KOPT-K1 (cell line): Measurements from ENCODE around the gene MMP8.

ENCODE experiments used
- H3K27ac ChIP-seq: fragments of 200-600 bp; sonication (generic); 2 replicates; pipeline ENCODE4 v1.5.1; 2016; ENCODE audit warnings: antibody characterized with exemption, mild to moderate bottlenecking, low read depth, low read length; ENCODE audit not compliant: poor library complexity, severe bottlenecking
- H3K36me3 ChIP-seq: fragments of 200-600 bp; sonication (generic); 2 replicates; pipeline ENCODE4 v1.5.1; 2017; ENCODE audit warnings: antibody characterized with exemption, mild to moderate bottlenecking, low read length, moderate library complexity; ENCODE audit not compliant: insufficient read depth
- H3K9me3 ChIP-seq: fragments of 200-600 bp; sonication (generic); 2 replicates; pipeline ENCODE4 v1.5.1; 2017; ENCODE audit warnings: antibody characterized with exemption, low read length, mild to moderate bottlenecking; ENCODE audit not compliant: insufficient read depth, poor library complexity, severe bottlenecking

The MMP8 gene

DNA sequence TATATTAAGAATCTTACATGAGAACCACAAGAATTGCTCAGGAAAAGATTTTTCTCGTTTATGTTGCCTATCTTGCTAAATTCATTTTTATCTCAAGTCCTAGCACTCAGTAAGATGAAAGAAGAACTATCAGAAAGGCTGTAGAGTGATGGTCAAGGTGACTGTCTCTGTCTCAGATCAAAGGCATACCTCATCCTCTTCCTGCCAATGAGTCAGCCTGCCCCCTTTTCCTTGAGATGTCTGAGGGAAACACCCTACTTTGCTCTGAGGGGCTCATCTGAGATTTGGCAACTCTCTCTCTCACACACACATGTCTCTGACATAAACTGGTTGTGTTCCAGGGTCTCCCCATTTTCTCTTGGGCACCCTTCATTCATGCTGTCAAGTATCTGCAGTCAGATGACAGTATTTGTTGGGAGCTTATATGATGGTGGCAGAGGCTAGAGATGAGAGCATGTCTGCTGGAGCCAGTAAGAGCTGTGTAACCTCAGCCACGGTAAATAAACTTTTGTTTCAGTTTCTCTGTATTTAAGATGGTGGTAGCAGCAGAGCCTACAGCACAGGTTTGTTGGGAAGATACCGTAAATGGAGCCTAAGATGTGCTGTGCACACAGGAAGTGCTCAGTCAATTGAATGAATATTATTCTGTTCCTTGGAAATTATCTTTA, 20.8 kb downstream of the MMP8 start:
- Histone ChIP-seq H3K27ac (no peak overlapping the region), H3K36me3 (no peaks in the 10 kb centered on the region), H3K9me3 (no peaks in the 10 kb centered on the region)

DNA sequence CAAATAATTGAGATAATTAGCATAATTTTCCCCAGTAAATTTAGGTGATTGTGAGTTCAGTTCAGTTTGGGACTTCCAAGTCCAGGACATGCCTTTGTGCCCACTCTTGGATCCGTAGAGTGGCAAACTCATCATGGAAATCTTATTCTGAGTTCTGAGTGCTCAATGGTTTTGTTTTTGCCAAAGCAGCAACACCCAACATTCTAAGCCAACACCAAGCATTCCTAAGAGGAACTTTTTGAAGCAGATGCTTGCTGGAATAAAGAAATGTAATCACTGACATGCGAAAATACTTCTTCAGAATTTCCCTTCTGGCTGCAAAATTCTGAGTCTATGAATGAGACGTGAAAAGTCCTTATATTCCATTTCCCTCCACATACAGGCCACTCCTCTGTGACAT, 29.6 kb downstream of the MMP8 start:
- no peak overlapping the region for H3K27ac ChIP-seq
- no peaks in the 10 kb centered on the region for H3K9me3 ChIP-seq
- H3K36me3 ChIP-seq, result no peaks in the 10 kb centered on the region

DNA sequence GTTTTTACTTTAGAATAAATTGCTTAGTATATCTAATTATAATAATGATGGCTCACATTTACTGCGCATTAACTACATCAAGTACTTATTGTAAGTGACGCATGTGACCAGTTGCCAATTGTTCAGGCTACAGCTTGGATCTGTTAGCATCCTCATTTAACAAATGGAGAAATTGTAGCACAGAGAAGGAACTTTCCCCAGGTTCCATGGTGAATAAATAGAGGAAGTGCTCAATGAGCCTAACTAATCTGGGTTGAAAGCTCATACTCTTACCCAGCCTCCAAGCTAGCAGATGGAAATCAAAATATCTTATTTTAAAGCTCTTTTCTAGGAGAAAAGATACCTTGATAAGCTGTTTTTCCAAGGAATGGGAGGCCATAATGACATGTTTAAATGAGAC, 39.0 kb downstream of the MMP8 start:
- H3K27ac ChIP-seq, result no peak overlapping the region
- H3K36me3 ChIP-seq, result no peaks in the 10 kb centered on the region
- H3K9me3 ChIP-seq, result no peaks in the 10 kb centered on the region

DNA sequence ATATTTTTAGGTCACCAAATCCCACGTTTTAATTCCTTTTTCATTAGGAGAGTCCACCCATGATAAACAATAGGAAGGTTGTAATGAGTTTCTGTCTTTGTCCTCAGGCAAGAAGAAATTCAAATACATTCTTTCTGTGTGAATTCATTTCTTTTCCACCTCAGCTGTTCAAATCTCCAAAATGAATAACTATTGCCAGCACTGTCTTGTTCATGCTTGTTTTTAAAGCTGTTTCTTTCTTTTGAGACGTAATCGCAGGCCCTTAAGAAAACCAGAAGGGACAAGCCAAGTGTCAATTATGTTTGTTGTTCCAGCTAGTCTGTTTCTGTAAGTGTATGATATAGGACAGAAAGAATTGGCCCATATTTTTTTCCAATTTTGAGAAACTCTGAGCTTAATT, 39.4 kb downstream of the MMP8 start:
- Histone ChIP-seq H3K27ac (no peak overlapping the region), H3K36me3 (no peaks in the 10 kb centered on the region), H3K9me3 (no peaks in the 10 kb centered on the region)

DNA sequence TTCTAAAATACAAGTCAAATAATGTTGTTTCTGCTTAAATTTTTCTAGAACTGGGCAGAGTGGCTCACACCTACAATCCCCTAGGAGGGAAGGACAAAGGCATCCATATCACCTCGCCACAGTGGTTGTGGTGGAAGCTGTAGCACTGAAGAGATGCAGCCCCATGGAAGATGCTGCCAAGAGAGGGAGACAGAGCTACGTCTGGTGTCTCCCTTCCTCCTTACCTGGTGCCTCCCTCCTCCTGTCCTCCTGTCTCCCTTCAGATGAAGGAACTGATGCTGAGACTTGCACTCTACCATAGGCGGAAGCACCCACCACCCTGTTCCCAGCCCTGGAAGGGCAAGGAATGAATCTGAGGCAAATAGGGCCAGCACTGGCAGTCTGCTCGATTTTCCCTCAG, 41.5 kb downstream of the MMP8 start:
- Histone ChIP-seq H3K36me3 (no peaks in the 10 kb centered on the region), H3K9me3 (no peaks in the 10 kb centered on the region)

DNA sequence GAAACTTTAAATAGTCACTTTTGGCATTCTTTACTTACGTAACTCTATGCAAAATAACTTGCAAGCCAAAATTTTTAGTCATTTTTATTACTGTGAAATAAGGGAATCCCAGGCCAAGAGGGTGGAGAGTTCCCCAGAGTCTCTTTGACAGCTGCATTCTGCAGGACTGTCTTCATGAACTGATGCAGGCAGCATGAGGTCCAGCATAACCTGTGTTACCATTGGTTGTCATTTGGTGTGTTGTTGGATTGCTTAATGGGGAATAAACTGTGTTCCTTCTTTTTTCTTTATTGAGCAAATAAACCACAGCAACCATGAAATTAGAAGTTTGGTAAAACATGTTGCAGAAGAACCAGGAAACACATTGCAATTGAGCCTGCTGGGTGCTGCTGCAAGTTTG, 43.8 kb downstream of the MMP8 start:
- Histone ChIP-seq H3K36me3 (no peaks in the 10 kb centered on the region), H3K9me3 (no peaks in the 10 kb centered on the region), H3K27ac (no peak overlapping the region)

More for the DNA sequence above, 41.5 kb downstream of the MMP8 start:
- no peak overlapping the region for H3K27ac ChIP-seq

DNA sequence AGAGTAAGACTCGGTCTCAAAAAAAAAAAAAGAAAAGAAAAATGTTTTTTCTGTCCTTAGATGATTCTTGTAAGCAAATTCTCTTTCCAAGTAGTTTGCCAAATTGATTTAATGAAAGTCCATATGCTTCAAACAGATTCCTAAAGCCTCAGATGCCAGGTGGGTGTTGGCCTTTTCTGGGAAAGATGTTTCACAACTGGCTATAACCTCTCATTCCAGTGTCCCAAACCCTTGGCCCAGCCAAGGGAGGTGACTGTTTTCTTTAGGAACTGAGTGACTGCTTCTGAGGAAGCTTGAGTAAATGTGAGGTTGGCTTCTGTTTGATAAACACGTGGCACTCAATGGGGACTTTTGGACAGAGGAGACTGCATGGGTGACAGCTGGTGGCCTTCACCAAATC, 46.7 kb downstream of the MMP8 start:
- Histone ChIP-seq H3K36me3 (no peaks in the 10 kb centered on the region), H3K27ac (no peak overlapping the region), H3K9me3 (no peaks in the 10 kb centered on the region)

DNA sequence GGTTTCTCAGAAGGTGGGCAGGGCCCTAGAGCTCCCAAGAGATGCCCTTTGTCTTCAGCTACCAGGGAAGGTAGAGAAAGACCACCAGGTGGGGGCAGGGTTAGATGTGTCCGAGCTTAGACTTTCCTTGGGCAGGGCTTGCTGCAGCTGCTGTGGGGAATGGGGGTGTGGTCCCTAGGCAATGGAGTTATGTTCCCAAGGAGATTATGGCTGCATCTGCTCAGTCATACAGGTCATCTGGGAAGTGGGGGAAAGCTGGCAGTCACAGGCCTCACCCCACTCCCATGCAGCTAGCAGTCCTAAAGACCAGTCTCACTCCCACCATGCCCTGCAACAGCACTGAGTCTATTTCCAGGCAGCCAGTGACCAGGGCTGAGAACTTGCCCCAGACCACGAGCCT, 48.7 kb downstream of the MMP8 start:
- no peaks in the 10 kb centered on the region for H3K36me3 ChIP-seq
- H3K27ac ChIP-seq, result no peak overlapping the region
- H3K9me3 ChIP-seq, result no peaks in the 10 kb centered on the region

DNA sequence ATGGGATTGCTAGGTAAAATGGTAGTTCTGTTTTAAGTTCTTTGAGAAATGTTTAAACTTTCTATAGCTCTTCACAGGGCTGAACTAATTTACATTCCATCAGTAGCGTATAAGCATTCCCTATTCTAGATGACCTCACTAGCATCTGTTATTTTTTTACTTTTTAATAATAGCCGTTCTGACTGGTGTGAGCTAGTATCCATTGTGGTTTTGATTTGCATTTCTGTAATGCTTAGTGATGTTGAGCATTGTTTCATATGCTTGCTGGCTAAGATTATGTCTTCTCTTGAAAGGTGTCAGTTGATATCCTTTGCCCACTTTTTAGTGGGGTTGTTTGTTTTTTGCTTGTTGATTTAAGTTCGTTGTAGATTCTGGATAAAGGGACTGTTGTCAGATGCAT, 55.1 kb downstream of the MMP8 start:
- H3K9me3 ChIP-seq, result no peaks in the 10 kb centered on the region
- H3K36me3 ChIP-seq, result no peaks in the 10 kb centered on the region
- H3K27ac ChIP-seq, result no peak overlapping the region

DNA sequence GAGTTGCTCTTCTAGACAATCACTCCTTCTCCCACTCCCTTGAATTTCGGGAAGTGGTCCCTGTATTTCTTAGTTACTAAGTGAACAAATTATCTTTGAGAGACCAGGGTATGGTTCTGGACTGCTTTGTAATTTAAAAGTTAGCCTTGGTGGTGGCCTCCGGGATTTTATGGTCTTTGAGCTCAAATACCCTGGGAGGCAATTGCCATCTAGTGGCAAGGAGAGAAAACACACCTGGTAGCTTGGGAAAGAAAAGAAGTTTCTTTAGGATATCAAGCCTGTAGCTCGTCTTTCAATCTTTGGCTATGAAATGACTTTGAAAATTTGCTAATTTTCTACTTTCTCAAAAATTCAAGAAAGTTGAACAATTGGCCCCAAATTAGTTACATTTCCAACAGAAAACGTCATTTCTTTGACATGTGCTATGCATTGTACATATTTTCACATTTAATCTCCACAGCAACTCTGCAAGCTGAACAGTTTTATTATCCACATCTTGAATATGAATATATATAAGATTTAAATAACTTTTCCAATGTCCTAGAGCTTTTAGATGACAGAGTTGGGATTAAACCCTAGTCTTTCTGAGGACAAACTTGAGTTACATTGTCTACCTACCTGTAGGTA, 58.3 kb downstream of the MMP8 start:
- Histone ChIP-seq H3K9me3 (no peaks in the 10 kb centered on the region), H3K36me3 (no peaks in the 10 kb centered on the region), H3K27ac (no peak overlapping the region)

DNA sequence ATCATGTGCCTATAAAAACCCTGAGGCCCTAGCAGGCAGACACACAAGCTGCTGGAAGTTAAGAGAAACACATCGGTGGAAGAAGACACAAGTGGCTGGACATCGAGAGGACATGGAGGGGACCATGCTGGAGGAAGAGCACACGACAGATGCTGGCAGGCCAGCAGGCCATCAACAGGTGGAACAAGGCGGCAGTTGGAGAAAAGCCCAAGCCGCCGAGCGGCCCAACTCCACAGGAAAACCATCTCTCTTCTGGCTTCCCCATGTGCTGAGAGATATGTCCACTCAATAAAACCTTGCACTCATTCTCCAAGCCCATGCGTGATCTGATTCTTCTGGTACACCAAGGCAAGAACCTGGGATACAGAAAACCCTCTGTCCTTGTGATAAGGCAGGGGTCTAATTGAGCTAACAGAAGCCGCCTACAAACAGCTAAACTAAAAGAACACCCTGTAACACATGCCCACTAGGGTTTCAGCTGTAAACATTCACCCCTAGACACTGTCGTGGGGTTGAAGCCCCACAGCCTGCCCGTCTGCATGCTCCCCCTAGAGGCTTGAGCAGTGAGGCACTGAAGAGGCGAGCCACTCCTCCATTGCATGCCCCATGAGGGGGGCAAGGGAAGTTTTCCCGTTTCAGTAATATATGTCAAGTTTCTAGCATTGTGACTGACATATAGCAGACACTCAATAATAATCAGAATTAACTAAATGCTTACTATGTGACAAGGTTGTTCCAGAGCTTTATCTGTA, 60.6 kb downstream of the MMP8 start:
- Histone ChIP-seq H3K27ac (no peak overlapping the region), H3K9me3 (no peaks in the 10 kb centered on the region), H3K36me3 (no peaks in the 10 kb centered on the region)

DNA sequence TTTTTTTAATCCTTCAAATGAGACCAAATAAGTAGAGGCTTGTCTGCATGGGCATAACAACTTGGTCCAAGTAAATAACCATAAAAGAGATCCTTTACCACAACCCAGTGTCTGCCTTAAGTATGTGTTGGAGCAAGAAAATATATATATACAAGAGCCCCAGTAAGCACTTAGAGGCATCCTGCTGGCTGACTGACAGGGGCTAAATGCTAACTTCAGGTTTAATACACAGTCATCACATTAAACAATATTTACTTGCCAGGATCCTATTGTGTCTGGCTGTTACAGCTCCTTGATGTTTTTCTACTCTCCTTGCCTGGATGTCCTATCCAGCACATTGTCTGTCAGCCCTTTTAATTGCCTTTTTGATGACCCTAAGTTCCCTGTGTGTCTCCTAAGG, 62.1 kb downstream of the MMP8 start:
- Histone ChIP-seq H3K36me3 (no peaks in the 10 kb centered on the region), H3K27ac (no peak overlapping the region), H3K9me3 (no peaks in the 10 kb centered on the region)
